ENCODE results near the gene INAFM2. TPM values are rescaled to one million over a fixed set of nuclear protein-coding genes. Genes with fewer than 3 reads are reported as not detected.

INAFM2 gene
- total RNA-seq, 2 experiments from 2014 or later = 8.7 to 8.9 TPM

DNA sequence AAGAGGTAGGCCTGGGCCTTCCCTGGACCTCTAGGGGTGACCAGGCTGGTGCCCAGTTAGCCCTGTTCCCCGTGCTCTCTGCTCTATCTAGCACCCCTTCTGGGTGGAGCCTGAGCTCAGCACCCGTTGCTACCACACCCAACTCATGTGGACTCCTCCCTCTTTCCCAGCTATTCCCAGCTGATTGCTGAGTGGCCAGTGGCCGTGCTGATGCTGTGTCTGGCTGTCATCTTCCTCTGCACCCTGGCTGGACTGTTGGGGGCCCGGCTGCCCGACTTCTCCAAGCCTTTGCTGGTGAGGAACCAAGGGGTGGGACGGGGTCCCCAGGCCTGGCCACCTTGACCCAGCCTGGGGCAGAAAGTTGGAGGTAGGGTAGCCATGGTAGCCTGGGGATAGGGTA lies 40.8 kb downstream of the INAFM2 start:
- H3K4me3 Mint-ChIP-seq = no peak overlapping the region
- no peak overlapping the region for H3K27ac Mint-ChIP-seq
- ChIA-PET POLR2A (interaction anchor here (1.8 kb wide), 1 partner anchor 56 kb away, joined by 6 read pairs; the partner anchor contains the start of gene PLCB2), CTCF (interaction anchor here (1.3 to 2.6 kb wide), 3 partner anchors 20 to 76 kb away, joined by 3 to 12 read pairs (median 5); partner anchors contain the start of gene BAHD1)
- H3K27me3 Mint-ChIP-seq = no peaks in the 10 kb centered on the region
- DNase-seq = no peak
- H3K9me3 Mint-ChIP-seq = no peaks in the 10 kb centered on the region
- H3K36me3 Mint-ChIP-seq (ENCODE audit: low read depth) = no peaks in the 10 kb centered on the region
- peaks cover 21% of the 10 kb centered on the region for H3K4me1 Mint-ChIP-seq

DNA sequence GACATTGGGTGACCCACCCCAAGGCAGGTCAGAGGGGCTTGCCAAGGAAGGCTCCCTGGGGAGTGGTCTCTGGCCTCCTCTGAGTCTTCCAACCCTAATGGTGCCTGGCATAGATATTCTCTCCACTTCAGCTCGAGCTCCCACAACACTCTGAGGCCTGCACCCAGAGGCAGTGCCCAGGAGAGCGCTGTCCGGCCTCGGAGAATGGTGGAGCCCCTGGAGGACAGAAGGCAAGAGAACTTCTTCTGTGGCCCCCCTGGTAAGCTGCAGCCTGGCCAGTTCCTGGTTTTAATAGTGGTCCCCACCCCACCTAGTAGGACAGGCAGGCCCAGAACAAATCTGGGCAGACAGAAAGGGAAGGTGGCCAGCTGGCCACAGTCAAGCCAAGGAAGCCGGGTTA lies 41.5 kb downstream of the INAFM2 start:
- ChIA-PET CTCF (interaction anchor here (0.9 to 2.6 kb wide), 8 partner anchors 10 to 86 kb away, joined by 3 to 12 read pairs (median 5); partner anchors contain the start of gene BAHD1), POLR2A (interaction anchor here (0.8 to 2.6 kb wide), 5 partner anchors 9 to 82 kb away, joined by 3 to 10 read pairs (median 3); partner anchors contain the start of genes KNSTRN and PLCB2)
- no peaks in the 10 kb centered on the region for H3K9me3 Mint-ChIP-seq
- DNase-seq = no peak
- H3K36me3 Mint-ChIP-seq (ENCODE audit: low read depth) = no peaks in the 10 kb centered on the region
- H3K4me1 Mint-ChIP-seq = peaks cover 20% of the 10 kb centered on the region
- H3K27ac Mint-ChIP-seq = no peak overlapping the region
- H3K4me3 Mint-ChIP-seq = no peak overlapping the region
- H3K27me3 Mint-ChIP-seq = no peaks in the 10 kb centered on the region

DNA sequence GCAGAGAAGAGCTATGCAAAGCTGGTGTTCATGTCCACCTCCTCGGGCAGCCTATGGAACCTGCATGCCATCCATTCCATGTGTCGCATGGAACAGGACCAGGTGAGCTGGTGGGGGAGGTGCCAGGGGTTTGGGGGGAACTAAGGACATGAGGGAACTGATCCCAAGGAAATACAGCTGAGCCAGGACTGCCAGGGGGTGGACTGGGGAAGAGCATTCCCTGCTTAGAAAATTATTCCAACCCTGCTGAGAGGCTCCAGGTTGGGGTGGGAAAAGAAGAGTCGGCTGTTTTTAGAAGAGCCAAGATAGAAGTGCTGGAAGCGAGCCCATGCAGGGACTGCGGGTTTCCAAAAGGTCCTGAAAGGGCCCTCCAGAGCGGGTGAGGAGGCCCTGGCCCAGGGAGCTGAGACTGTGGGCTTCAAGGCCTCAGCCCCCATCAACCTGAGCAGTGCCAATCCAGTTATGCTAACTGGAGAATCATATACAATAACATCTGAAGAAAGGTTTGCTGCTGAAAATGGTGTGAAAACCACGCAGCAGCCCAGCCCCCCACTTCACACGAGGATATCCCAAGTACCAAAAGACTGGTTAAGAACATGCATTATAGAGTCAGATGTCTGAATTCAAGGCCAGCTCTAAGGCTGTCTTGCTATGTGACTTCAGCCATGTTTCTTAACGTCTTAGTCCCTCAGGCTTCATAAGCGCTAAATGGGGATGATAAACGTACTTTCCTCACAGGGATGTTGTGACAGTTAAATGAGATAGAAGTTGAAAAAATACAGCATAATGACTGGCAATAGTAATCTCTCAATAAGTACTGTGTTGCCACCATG lies 42.3 kb downstream of the INAFM2 start:
- POLR2A ChIA-PET = interaction anchor here (0.8 to 3.9 kb wide), 8 partner anchors 9 to 82 kb away, joined by 3 to 14 read pairs (median 4); partner anchors contain the start of genes KNSTRN and PLCB2
- DNase-seq = no peak
- H3K9me3 Mint-ChIP-seq = no peaks in the 10 kb centered on the region
- no peak overlapping the region for H3K27ac Mint-ChIP-seq
- no peaks in the 10 kb centered on the region for H3K36me3 Mint-ChIP-seq (ENCODE audit: low read depth)
- H3K4me3 Mint-ChIP-seq = no peak overlapping the region
- H3K4me1 Mint-ChIP-seq = peaks cover 20% of the 10 kb centered on the region
- CTCF ChIA-PET = interaction anchor here (0.5 to 2.6 kb wide), 9 partner anchors 9 to 157 kb away, joined by 3 to 12 read pairs (median 5); partner anchors contain the start of gene PLCB2
- H3K27me3 Mint-ChIP-seq = peaks cover 3% of the 10 kb centered on the region

DNA sequence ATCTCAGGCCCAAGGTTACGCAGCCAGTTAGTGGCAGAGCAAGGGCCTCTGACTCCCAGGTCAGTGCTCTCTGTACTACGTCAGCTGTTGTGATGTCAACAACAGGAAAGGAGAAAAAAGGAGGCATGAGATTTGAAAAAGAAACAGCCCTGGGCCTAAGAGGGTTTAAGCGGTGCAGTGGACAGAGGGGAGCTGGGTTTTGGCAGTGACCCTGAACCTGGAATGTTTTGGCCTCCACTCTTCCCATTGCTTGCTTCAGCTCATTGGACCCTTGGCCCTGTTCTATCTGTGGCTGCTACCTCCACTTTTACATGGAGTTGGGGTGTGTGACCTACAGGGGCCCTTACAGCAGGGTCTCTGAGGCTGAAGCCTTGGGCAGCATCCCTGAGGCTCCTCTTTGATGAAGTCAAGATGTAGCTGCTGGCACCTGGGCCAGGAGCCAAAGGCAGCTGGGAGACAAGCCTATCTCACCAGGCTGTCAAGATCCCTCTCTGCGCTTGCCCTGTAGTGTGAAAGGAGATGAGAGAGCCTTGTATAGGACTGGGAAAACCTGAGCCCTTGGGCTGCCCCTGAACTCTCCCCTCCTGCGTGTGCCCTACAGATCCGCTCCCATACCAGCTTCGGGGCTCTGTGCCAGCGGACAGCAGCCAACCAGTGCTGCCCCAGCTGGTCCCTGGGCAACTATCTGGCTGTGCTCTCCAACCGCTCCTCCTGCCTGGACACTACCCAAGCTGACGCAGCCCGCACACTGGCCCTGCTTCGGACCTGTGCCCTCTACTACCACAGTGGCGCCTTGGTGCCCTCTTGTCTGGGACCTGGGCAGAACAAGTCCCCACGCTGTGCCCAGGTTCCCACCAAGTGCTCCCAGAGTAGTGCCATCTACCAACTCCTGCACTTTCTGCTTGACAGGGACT lies 43.2 kb downstream of the INAFM2 start:
- CTCF ChIA-PET = interaction anchor here (0.7 to 5.8 kb wide), 9 partner anchors 8 to 59 kb away, joined by 3 to 39 read pairs (median 5); partner anchors contain the start of genes KNSTRN and PLCB2
- H3K27ac Mint-ChIP-seq = no peak overlapping the region
- DNase-seq = no peak
- H3K36me3 Mint-ChIP-seq (ENCODE audit: low read depth) = no peaks in the 10 kb centered on the region
- H3K4me3 Mint-ChIP-seq = peak overlapping the region; percentile 77
- peaks cover 9% of the 10 kb centered on the region for H3K27me3 Mint-ChIP-seq
- H3K9me3 Mint-ChIP-seq = no peaks in the 10 kb centered on the region
- H3K4me1 Mint-ChIP-seq = peaks cover 20% of the 10 kb centered on the region
- POLR2A ChIA-PET = interaction anchor here (1.0 to 3.9 kb wide), 8 partner anchors 10 to 128 kb away, joined by 3 to 14 read pairs (median 6); partner anchors contain the start of genes IVD and KNSTRN

DNA sequence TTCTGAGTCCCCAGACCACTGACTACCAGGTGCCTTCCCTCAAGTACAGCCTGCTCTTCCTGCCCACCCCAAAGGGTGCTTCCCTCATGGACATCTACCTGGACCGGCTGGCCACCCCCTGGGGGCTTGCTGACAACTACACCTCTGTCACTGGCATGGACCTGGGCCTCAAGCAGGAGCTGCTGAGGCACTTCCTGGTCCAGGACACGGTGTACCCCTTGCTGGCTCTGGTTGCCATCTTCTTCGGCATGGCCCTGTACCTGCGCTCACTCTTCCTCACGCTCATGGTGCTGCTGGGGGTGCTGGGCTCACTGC lies 43.8 kb downstream of the INAFM2 start:
- CTCF ChIA-PET = interaction anchor here (0.6 to 5.8 kb wide), 12 partner anchors 10 to 259 kb away, joined by 3 to 39 read pairs (median 4); partner anchors contain the start of genes BMF, KNSTRN and PLCB2
- Mint-ChIP-seq H3K27me3 (peaks cover 9% of the 10 kb centered on the region), H3K9me3 (no peaks in the 10 kb centered on the region), H3K27ac (peak overlapping the region; percentile 42), H3K36me3 (ENCODE audit: low read depth) (no peaks in the 10 kb centered on the region), H3K4me1 (peaks cover 20% of the 10 kb centered on the region), H3K4me3 (peak overlapping the region; percentile 77)
- DNase-seq = no peak
- POLR2A ChIA-PET = interaction anchor here (1.0 to 5.4 kb wide), 10 partner anchors 15 to 127 kb away, joined by 3 to 22 read pairs (median 7); partner anchors contain the start of genes IVD and KNSTRN

DNA sequence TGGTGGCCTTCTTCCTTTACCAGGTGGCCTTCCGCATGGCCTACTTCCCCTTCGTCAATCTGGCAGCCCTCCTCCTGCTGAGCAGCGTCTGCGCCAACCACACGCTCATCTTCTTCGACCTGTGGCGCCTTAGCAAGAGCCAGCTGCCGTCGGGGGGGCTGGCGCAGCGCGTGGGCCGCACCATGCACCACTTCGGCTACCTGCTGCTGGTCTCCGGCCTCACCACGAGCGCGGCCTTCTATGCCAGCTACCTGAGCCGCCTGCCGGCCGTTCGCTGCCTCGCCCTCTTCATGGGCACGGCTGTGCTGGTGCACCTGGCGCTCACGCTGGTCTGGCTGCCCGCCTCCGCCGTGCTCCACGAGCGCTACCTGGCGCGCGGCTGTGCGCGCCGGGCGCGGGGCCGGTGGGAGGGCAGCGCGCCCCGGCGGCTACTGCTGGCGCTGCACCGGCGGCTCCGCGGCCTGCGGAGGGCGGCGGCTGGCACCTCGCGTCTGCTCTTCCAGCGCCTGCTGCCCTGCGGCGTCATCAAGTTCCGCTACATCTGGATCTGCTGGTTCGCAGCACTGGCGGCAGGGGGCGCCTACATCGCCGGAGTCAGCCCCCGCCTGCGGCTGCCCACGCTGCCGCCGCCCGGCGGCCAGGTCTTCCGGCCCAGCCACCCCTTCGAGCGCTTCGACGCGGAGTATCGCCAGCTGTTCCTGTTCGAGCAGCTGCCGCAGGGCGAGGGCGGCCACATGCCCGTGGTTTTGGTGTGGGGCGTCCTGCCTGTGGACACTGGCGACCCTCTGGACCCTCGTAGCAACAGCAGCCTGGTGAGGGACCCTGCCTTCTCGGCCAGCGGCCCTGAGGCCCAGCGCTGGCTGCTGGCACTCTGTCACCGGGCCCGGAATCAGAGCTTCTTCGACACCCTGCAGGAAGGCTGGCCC lies 44.5 kb downstream of the INAFM2 start:
- ChIA-PET POLR2A (interaction anchor here (0.6 to 5.4 kb wide), 9 partner anchors 11 to 126 kb away, joined by 3 to 22 read pairs (median 7); partner anchors contain the start of genes IVD and KNSTRN), CTCF (interaction anchor here (0.6 to 5.8 kb wide), 24 partner anchors 9 to 259 kb away, joined by 3 to 39 read pairs (median 4); partner anchors contain the start of genes BMF, CCDC32, IVD and KNSTRN)
- no peaks in the 10 kb centered on the region for H3K9me3 Mint-ChIP-seq
- peak overlapping the region; percentile 56 for H3K27ac Mint-ChIP-seq
- DNase-seq = peak; percentile 91
- H3K27me3 Mint-ChIP-seq = peaks cover 9% of the 10 kb centered on the region
- no peaks in the 10 kb centered on the region for H3K36me3 Mint-ChIP-seq (ENCODE audit: low read depth)
- peaks cover 20% of the 10 kb centered on the region for H3K4me1 Mint-ChIP-seq
- H3K4me3 Mint-ChIP-seq = peak overlapping the region; percentile 77

DNA sequence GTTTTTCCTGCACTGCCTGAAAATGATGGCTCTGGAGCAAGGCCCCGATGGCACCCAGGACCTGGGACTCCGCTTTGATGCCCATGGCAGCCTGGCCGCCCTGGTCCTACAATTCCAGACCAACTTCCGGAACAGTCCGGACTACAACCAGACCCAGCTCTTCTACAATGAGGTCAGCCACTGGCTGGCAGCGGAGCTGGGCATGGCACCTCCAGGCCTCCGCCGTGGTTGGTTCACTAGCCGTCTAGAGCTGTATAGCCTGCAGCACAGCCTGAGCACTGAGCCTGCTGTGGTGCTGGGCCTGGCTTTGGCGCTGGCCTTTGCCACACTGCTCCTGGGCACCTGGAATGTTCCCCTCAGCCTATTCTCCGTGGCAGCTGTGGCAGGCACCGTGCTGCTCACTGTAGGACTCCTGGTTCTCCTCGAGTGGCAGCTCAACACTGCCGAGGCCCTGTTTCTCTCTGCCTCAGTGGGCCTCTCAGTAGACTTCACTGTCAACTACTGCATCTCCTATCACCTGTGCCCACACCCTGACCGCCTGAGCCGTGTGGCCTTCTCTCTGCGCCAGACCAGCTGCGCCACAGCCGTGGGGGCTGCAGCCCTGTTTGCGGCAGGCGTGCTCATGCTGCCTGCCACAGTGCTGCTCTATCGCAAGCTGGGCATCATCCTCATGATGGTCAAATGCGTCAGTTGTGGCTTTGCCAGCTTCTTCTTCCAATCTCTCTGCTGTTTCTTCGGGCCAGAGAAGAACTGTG lies 45.4 kb downstream of the INAFM2 start:
- no peak overlapping the region for H3K27ac Mint-ChIP-seq
- peaks cover 20% of the 10 kb centered on the region for H3K4me1 Mint-ChIP-seq
- H3K9me3 Mint-ChIP-seq = no peaks in the 10 kb centered on the region
- H3K4me3 Mint-ChIP-seq = no peak overlapping the region
- ChIA-PET CTCF (interaction anchor here (0.8 to 5.8 kb wide), 18 partner anchors 8 to 260 kb away, joined by 3 to 39 read pairs (median 4); partner anchors contain the start of genes BMF, CCDC32, CCDC9B and IVD), POLR2A (interaction anchor here (0.6 to 5.4 kb wide), 7 partner anchors 12 to 326 kb away, joined by 3 to 22 read pairs (median 7); partner anchors contain the start of genes IVD, KNSTRN and RAD51)
- no peak for DNase-seq
- H3K27me3 Mint-ChIP-seq = peaks cover 9% of the 10 kb centered on the region
- H3K36me3 Mint-ChIP-seq (ENCODE audit: low read depth) = no peaks in the 10 kb centered on the region

DNA sequence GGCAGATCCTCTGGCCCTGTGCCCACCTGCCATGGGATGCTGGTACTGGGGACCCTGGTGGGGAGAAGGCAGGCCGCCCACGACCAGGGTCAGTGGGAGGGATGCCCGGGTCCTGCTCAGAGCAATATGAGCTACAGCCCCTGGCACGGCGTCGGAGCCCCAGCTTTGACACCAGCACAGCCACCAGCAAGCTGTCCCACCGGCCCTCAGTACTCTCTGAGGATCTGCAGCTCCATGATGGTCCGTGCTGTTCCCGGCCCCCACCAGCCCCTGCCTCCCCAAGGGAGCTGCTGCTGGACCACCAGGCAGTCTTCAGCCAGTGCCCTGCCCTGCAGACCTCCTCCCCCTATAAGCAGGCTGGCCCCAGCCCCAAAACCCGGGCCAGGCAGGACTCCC lies 46.0 kb downstream of the INAFM2 start:
- Mint-ChIP-seq H3K9me3 (no peaks in the 10 kb centered on the region), H3K27me3 (peaks cover 9% of the 10 kb centered on the region), H3K4me1 (peaks cover 20% of the 10 kb centered on the region), H3K36me3 (ENCODE audit: low read depth) (no peaks in the 10 kb centered on the region), H3K27ac (no peak overlapping the region), H3K4me3 (no peak overlapping the region)
- ChIA-PET POLR2A (interaction anchor here (1.6 to 5.4 kb wide), 4 partner anchors 14 to 325 kb away, joined by 3 to 22 read pairs (median 10); partner anchors contain the start of genes KNSTRN and RAD51), CTCF (interaction anchor here (0.9 to 5.8 kb wide), 9 partner anchors 8 to 53 kb away, joined by 3 to 39 read pairs (median 9); partner anchors contain the start of genes CCDC9B, IVD and KNSTRN)
- no peak for DNase-seq

DNA sequence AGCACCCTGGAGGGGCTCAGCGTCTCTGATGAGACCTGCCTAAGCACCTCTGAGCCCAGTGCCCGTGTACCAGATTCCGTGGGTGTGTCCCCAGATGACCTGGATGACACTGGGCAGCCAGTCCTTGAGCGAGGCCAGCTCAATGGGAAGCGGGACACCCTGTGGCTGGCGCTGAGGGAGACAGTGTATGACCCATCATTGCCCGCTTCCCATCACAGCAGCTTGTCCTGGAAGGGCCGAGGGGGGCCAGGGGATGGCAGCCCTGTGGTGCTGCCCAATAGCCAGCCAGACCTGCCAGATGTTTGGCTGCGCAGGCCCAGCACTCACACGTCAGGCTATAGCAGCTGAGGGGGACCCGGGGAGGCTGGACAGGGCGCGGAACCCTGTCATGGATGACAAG lies 46.5 kb downstream of the INAFM2 start:
- peaks cover 20% of the 10 kb centered on the region for H3K4me1 Mint-ChIP-seq
- CTCF ChIA-PET = interaction anchor here (0.9 to 5.8 kb wide), 6 partner anchors 26 to 52 kb away, joined by 3 to 39 read pairs (median 10); partner anchors contain the start of genes CCDC9B and IVD
- no peak overlapping the region for H3K27ac Mint-ChIP-seq
- H3K36me3 Mint-ChIP-seq (ENCODE audit: low read depth) = no peaks in the 10 kb centered on the region
- peaks cover 9% of the 10 kb centered on the region for H3K27me3 Mint-ChIP-seq
- H3K9me3 Mint-ChIP-seq = no peaks in the 10 kb centered on the region
- H3K4me3 Mint-ChIP-seq = no peak overlapping the region
- POLR2A ChIA-PET = interaction anchor here (0.6 to 5.4 kb wide), 3 partner anchors 13 to 325 kb away, joined by 3 to 22 read pairs (median 3); partner anchors contain the start of genes KNSTRN and RAD51
- DNase-seq = no peak

DNA sequence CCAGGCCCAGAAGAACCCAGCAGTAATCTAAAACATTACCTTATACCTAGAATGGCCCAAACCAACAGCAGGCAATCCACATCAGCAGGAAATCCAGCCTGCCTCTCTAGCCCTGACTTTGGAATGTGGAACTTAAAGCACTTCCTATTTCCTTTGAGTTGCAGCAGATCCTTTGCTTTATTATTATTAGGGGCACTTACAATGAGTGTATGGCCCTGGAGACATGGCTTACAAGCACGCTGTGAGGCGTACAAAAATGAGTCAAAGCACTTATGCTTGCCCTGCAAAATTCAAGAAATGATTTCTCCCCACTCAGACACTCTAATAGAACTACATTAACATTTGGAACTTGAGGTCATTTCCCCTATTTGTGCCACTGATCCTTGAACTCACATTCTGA lies 49.5 kb downstream of the INAFM2 start:
- peaks cover 9% of the 10 kb centered on the region for H3K27me3 Mint-ChIP-seq
- DNase-seq = no peak
- ChIA-PET POLR2A (interaction anchor here (1.2 kb wide), 1 partner anchor 25 kb away, joined by 3 read pairs; no protein-coding TSS in a partner anchor), CTCF (no interaction called here)
- no peak overlapping the region for H3K4me3 Mint-ChIP-seq
- no peaks in the 10 kb centered on the region for H3K9me3 Mint-ChIP-seq
- no peak overlapping the region for H3K27ac Mint-ChIP-seq
- no peaks in the 10 kb centered on the region for H3K36me3 Mint-ChIP-seq (ENCODE audit: low read depth)
- H3K4me1 Mint-ChIP-seq = peaks cover 3% of the 10 kb centered on the region
